H7 (cell line): Measurements from ENCODE around the gene CDC45. TPM values are rescaled to one million over a fixed set of nuclear protein-coding genes. Genes with fewer than 3 reads are reported as not detected.

Experiments
- DNase-seq: peaks from one replicate; pipeline ENCODE4 v3.0.0; 2012
- H3K27me3 ChIP-seq: 2 replicates; pipeline ENCODE4 v1.6.0; 2011; ENCODE audit warnings: mild to moderate bottlenecking, low read length; ENCODE audit not compliant: control insufficient read depth, insufficient read depth
- H3K36me3 ChIP-seq: replicated peaks from 2 replicates; pipeline ENCODE4 v1.5.1; 2011; ENCODE audit warnings: low read length; ENCODE audit not compliant: control insufficient read depth, insufficient read depth
- H3K4me3 ChIP-seq: 2 replicates; pipeline ENCODE4 v1.5.1; 2011; ENCODE audit warnings: low read depth, mild to moderate bottlenecking, control low read depth, low read length, moderate library complexity; ENCODE audit not compliant: insufficient read depth
- total RNA-seq: library from RNA; depleted of rRNA; stranded (reverse); fragments of >200 nt; shearing (Covaris generic); gene quantifications from 2 replicates; pipeline ENCODE4 v1.2.3, GENCODE V29; 2014; rRNA removed

CDC45 gene
- total RNA-seq, 1 experiment from 2014 or later: 35.8 TPM

DNA sequence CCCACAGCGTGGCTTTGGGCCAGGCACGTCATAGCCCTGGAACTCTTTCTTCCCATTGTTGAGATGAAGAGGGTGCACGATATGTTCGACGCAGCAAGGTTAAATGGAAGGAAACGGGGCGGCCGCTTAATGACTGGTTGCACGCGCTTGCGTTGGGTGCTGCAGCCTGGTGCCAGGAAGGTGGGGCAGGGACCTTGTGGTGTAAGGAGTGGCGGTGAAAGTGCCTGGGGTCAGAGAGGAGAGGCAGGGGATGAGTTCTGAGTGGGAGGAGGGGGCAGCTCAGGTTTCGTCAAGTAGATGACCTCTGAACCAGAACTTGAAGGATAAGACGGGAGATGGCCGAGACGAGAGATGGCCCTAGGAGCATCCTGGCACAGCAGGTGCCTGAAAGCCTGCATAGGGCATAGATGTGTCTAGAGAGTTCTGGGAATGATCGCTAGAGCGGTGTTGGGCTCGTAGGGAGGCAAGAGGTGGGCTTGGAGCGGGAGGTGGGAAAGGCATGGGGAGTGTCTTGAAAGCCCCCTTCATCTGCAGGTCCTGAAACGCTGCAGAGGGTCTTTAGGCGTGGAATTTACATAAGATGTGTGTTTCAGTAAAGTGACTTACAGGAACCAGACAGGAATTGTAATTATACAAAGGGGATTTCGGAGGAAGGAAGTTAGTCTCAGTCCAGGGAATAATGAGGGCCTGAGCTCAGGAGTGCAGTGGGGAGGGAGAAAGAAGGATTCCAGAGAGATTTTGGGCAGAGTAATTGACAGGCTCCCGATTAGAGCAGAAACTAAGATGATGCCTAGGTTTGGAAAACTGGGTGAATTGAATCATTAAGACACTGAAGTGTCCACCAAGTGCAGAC lies 87.7 kb downstream of the CDC45 start:
- no peak overlapping the region for H3K4me3 ChIP-seq
- H3K27me3 ChIP-seq: no peaks in the 10 kb centered on the region
- no peaks in the 10 kb centered on the region for H3K36me3 ChIP-seq
- no peak for DNase-seq

- no peaks in the 10 kb centered on the region for H3K27me3 ChIP-seq
- H3K4me3 ChIP-seq: no peak overlapping the region
- H3K36me3 ChIP-seq: no peaks in the 10 kb centered on the region
- DNase-seq: no peak
Measured at GRCh38 chr22:19568337-19569275, 88.9 kb downstream of the CDC45 start.

DNA sequence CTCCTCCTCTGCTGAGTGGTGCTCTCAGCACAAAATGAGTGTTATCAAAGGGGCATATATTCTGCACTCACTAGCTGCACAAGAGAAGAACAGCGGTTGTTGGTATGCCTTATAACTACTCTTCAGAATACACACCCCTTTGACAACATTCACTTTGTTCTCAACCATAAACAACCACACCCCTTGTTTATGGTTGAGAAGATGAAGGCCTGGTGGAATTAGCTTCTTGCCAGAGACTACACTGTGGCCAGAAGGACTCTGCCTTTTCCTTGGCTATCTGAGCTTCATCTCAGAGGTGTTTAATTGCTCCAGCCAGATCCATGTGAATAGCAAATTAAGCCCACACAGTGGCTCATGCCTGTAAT lies 89.5 kb downstream of the CDC45 start:
- no peaks in the 10 kb centered on the region for H3K27me3 ChIP-seq
- H3K36me3 ChIP-seq: no peaks in the 10 kb centered on the region

GRCh38 chr22:19569976-19570375 lies 90.3 kb downstream of the CDC45 start:
- no peaks in the 10 kb centered on the region for H3K27me3 ChIP-seq
- DNase-seq: no peak
- no peaks in the 10 kb centered on the region for H3K36me3 ChIP-seq
- H3K4me3 ChIP-seq: no peak overlapping the region

More for the DNA sequence above, 89.5 kb downstream of the CDC45 start:
- H3K4me3 ChIP-seq: no peak overlapping the region
- DNase-seq: no peak

Other genes with a start within 250 kb of the CDC45 start
- gene CLTCL1, start 188.2 kb upstream of the CDC45 start, total RNA-seq: 10.3 and 11.0 TPM in 2 replicates
- gene HIRA, start 48.2 kb upstream of the CDC45 start, total RNA-seq: 28.8 and 31.4 TPM in 2 replicates
- 20.1 and 20.2 TPM in 2 replicates for gene MRPL40, start 47.4 kb upstream of the CDC45 start, total RNA-seq
- gene C22orf39, start 32.2 kb upstream of the CDC45 start, total RNA-seq: 42.3 and 45.3 TPM in 2 replicates
- 48.6 and 61.3 TPM in 2 replicates for gene UFD1, start 727 bp upstream of the CDC45 start, total RNA-seq
- 2.0 and 3.0 TPM in 2 replicates for gene CLDN5, start 44.5 kb downstream of the CDC45 start, total RNA-seq
- gene SEPTIN5, start 234.6 kb downstream of the CDC45 start, total RNA-seq: 28.4 and 36.0 TPM in 2 replicates
- 3.7 and 7.3 TPM in 2 replicates for gene GP1BB, start 243.6 kb downstream of the CDC45 start, total RNA-seq